ENCODE data around the gene ACOX1. TPM values are rescaled to one million over a fixed set of nuclear protein-coding genes. Genes with fewer than 3 reads are reported as not detected.

Gene ACOX1
- total and polyA plus RNA-seq, 2 of the 13 experiments (the other 11 are each of a cell fraction or from before 2014, with no cell fraction given), result 86.4 to 120 TPM

DNA sequence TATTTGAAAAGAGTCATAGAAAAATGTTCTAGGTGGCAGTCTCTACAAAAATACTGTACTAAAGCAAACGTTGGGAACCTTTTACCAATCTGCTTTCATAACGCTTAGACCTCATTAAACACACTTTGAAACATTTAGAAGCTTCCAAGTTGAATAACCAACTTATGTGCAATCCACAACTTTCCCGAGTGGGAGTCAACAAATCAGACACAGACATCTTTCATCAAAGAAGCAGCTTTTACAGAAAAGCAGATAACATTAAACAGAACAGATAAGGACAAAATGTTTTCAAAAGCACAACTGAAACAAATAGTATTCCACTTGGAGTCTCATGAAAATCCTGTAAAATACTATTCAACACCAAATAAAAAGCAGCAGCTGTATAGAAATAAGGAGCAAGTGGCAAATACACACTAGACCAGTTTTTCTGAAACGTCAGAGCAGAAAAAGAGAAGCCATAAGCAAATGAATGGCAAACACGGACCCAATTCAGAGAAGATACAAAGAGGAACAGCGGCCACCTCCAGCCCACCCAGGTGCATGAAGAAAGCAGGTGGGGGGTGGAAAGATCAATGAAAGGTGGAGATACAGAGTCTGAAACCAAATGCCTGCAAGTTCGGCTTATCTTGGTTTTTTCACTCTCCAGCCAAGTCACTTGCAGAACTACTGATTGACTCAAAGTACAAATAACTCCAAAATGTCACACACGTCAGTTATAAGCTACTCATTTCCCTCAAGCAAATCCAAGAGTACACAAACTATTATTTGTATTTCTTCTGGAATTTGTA is 19.7 kb downstream of the ACOX1 start (continued):
- TF ChIP-seq SOX5 (CRISPR knock-in tag; IDR thresholded peaks at IDR 0.05; ENCODE audit: borderline replicate concordance) (peak; percentile 11; the same call in 1 of the 2 replicates), NR2F6 (IDR thresholded peaks at IDR 0.05) (0 out of 2 replicates have a peak, but pooled peaks have one; percentile 20), NR2F6 (CRISPR knock-in tag; IDR thresholded peaks at IDR 0.05) (no peak), KDM1A (CRISPR knock-in tag; IDR thresholded peaks at IDR 0.05) (no peak), TBX2 (CRISPR knock-in tag; IDR thresholded peaks at IDR 0.05; ENCODE audit: borderline replicate concordance) (0 out of 2 replicates have a peak, but pooled peaks have one; percentile 48), SMC3 (IDR thresholded peaks at IDR 0.05; ENCODE audit: low read length) (no peak), MIXL1 (CRISPR knock-in tag; IDR thresholded peaks at IDR 0.05) (peak; percentile 72), SIX4 (CRISPR knock-in tag; IDR thresholded peaks at IDR 0.05) (no peak), ZFP36 (IDR thresholded peaks at IDR 0.05; ENCODE audit: borderline replicate concordance, low read depth, low read length, partially characterized antibody) (no peak), ISL2 (CRISPR knock-in tag; IDR thresholded peaks at IDR 0.05) (peak; percentile 43; the same call in 1 of the 2 replicates), FOXK1 (CRISPR knock-in tag; IDR thresholded peaks at IDR 0.05; ENCODE audit: borderline replicate concordance, low read depth) (no peak)
- TF ChIP-seq, protein P1, sequence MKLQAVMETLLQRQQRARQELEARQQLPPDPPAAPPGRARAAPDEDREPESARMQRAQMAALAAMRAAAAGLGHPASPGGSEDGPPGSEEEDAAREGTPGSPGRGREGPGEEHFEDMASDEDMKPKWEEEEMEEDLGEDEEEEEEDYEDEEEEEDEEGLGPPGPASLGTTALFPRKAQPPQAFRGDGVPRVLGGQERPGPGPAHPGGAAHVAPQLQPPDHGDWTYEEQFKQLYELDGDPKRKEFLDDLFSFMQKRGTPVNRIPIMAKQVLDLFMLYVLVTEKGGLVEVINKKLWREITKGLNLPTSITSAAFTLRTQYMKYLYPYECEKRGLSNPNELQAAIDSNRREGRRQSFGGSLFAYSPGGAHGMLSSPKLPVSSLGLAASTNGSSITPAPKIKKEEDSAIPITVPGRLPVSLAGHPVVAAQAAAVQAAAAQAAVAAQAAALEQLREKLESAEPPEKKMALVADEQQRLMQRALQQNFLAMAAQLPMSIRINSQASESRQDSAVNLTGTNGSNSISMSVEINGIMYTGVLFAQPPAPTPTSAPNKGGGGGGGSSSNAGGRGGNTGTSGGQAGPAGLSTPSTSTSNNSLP (IDR thresholded peaks at IDR 0.05; ENCODE audit: low read depth, low read length), result peak; percentile 34; the same call in 1 of the 2 replicates
- TF ChIP-seq, protein P2, sequence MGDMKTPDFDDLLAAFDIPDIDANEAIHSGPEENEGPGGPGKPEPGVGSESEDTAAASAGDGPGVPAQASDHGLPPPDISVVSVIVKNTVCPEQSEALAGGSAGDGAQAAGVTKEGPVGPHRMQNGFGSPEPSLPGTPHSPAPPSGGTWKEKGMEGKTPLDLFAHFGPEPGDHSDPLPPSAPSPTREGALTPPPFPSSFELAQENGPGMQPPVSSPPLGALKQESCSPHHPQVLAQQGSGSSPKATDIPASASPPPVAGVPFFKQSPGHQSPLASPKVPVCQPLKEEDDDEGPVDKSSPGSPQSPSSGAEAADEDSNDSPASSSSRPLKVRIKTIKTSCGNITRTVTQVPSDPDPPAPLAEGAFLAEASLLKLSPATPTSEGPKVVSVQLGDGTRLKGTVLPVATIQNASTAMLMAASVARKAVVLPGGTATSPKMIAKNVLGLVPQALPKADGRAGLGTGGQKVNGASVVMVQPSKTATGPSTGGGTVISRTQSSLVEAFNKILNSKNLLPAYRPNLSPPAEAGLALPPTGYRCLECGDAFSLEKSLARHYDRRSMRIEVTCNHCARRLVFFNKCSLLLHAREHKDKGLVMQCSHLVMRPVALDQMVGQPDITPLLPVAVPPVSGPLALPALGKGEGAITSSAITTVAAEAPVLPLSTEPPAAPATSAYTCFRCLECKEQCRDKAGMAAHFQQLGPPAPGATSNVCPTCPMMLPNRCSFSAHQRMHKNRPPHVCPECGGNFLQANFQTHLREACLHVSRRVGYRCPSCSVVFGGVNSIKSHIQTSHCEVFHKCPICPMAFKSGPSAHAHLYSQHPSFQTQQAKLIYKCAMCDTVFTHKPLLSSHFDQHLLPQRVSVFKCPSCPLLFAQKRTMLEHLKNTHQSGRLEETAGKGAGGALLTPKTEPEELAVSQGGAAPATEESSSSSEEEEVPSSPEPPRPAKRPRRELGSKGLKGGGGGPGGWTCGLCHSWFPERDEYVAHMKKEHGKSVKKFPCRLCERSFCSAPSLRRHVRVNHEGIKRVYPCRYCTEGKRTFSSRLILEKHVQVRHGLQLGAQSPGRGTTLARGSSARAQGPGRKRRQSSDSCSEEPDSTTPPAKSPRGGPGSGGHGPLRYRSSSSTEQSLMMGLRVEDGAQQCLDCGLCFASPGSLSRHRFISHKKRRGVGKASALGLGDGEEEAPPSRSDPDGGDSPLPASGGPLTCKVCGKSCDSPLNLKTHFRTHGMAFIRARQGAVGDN (CRISPR knock-in tag; IDR thresholded peaks at IDR 0.05), result no peak
- TF ChIP-seq, protein P3, sequence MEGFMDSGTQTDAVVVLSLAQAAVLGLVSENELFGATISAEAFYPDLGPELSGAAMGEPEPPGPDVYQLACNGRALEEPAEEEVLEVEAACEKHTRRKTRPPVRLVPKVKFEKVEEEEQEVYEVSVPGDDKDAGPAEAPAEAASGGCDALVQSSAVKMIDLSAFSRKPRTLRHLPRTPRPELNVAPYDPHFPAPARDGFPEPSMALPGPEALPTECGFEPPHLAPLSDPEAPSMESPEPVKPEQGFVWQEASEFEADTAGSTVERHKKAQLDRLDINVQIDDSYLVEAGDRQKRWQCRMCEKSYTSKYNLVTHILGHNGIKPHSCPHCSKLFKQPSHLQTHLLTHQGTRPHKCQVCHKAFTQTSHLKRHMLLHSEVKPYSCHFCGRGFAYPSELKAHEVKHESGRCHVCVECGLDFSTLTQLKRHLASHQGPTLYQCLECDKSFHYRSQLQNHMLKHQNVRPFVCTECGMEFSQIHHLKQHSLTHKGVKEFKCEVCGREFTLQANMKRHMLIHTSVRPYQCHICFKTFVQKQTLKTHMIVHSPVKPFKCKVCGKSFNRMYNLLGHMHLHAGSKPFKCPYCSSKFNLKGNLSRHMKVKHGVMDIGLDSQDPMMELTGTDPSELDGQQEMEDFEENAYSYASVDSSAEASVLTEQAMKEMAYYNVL (CRISPR knock-in tag; IDR thresholded peaks at IDR 0.05; ENCODE audit: borderline replicate concordance), result no peak
- TF ChIP-seq, protein P4, sequence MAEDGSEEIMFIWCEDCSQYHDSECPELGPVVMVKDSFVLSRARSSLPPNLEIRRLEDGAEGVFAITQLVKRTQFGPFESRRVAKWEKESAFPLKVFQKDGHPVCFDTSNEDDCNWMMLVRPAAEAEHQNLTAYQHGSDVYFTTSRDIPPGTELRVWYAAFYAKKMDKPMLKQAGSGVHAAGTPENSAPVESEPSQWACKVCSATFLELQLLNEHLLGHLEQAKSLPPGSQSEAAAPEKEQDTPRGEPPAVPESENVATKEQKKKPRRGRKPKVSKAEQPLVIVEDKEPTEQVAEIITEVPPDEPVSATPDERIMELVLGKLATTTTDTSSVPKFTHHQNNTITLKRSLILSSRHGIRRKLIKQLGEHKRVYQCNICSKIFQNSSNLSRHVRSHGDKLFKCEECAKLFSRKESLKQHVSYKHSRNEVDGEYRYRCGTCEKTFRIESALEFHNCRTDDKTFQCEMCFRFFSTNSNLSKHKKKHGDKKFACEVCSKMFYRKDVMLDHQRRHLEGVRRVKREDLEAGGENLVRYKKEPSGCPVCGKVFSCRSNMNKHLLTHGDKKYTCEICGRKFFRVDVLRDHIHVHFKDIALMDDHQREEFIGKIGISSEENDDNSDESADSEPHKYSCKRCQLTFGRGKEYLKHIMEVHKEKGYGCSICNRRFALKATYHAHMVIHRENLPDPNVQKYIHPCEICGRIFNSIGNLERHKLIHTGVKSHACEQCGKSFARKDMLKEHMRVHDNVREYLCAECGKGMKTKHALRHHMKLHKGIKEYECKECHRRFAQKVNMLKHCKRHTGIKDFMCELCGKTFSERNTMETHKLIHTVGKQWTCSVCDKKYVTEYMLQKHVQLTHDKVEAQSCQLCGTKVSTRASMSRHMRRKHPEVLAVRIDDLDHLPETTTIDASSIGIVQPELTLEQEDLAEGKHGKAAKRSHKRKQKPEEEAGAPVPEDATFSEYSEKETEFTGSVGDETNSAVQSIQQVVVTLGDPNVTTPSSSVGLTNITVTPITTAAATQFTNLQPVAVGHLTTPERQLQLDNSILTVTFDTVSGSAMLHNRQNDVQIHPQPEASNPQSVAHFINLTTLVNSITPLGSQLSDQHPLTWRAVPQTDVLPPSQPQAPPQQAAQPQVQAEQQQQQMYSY (CRISPR knock-in tag; IDR thresholded peaks at IDR 0.05), result no peak
